HepG2 (cell line): ENCODE results near the gene CA11. TPM values are rescaled to one million over a fixed set of nuclear protein-coding genes. Genes with fewer than 3 reads are reported as not detected.

Source experiments
- CBX5 ChIP-seq: sonication (generic); formaldehyde crosslinking; IDR thresholded peaks from 2 replicates; pipeline ENCODE4 v1.4.0; 2020; ENCODE audit warnings: missing genetic modification reagents, borderline replicate concordance
- DDIT3 ChIP-seq: sonication (generic); formaldehyde crosslinking; IDR thresholded peaks from 2 replicates; pipeline ENCODE4 v1.4.0; 2020; ENCODE audit warnings: mild to moderate bottlenecking, missing genetic modification reagents
- ETV5 ChIP-seq: IDR thresholded peaks from 2 replicates; pipeline ENCODE4 v1.6.1; 2018; ENCODE audit warnings: missing biosample characterization, missing genetic modification reagents, inconsistent platforms, borderline replicate concordance
- FOXP4 ChIP-seq: sonication (generic); formaldehyde crosslinking; IDR thresholded peaks from 2 replicates; pipeline ENCODE4 v1.4.0; 2020; ENCODE audit warnings: missing genetic modification reagents
- HOXA3 ChIP-seq: sonication (generic); formaldehyde crosslinking; IDR thresholded peaks from 2 replicates; pipeline ENCODE4 v1.5.0; 2020; ENCODE audit warnings: missing genetic modification reagents
- HOXA5 ChIP-seq: sonication (generic); formaldehyde crosslinking; IDR thresholded peaks from 2 replicates; pipeline ENCODE4 v1.4.0; 2020; ENCODE audit warnings: missing genetic modification reagents
- KDM4B ChIP-seq: sonication (generic); formaldehyde crosslinking; IDR thresholded peaks from 2 replicates; pipeline ENCODE4 v1.4.0; 2020; ENCODE audit warnings: missing genetic modification reagents
- NCOA5 ChIP-seq: sonication (generic); formaldehyde crosslinking; IDR thresholded peaks from 2 replicates; pipeline ENCODE4 v1.4.0; 2020; ENCODE audit warnings: missing genetic modification reagents
- SATB2 ChIP-seq: sonication (generic); formaldehyde crosslinking; IDR thresholded peaks from 2 replicates; pipeline ENCODE4 v1.5.0; 2020; ENCODE audit warnings: missing genetic modification reagents
- ZNF142 ChIP-seq: sonication (generic); formaldehyde crosslinking; IDR thresholded peaks from 2 replicates; pipeline ENCODE4 v1.4.0; 2020; ENCODE audit warnings: missing genetic modification reagents
- ZNF746 ChIP-seq: sonication (generic); formaldehyde crosslinking; IDR thresholded peaks from 2 replicates; pipeline ENCODE4 v1.8.0; 2022; ENCODE audit warnings: mild to moderate bottlenecking, missing genetic modification reagents
- ZNF770 ChIP-seq: sonication (generic); formaldehyde crosslinking; IDR thresholded peaks from 2 replicates; pipeline ENCODE4 v1.5.0; 2020; ENCODE audit warnings: mild to moderate bottlenecking, missing genetic modification reagents
- polyA plus RNA-seq, 8 experiments: library from polyadenylated mRNA; depleted of rRNA in 3 of 8; stranded (reverse) in 7 of 8; unstranded in 1 of 8; fragments of >200 nt; fragmentation: Illumina TruSeq in 4 of 8; extraction: Trizol in 4 of 8; gene quantifications; 2 replicates each; pipeline versions ENCODE4 v1.2.1 to v1.2.3, GENCODE V29; 2011 to 2016; ENCODE audit warnings: low read depth in 4 of 8, missing spikeins in 1 of 8, mixed read lengths in 1 of 8; ENCODE audit not compliant: insufficient read depth in 1 of 8
- total RNA-seq, 5 experiments: library from RNA; depleted of rRNA; stranded (reverse); fragments of >200 nt; fragmentation: Illumina TruSeq; extraction: Trizol; gene quantifications; 2 replicates each; pipeline ENCODE4 v1.2.3, GENCODE V29; 2016; ENCODE audit warnings: low read depth in 1 of 5
- TF ChIP-seq, protein P1 (sequence below): IDR thresholded peaks from 2 replicates; pipeline ENCODE4 v1.6.1; 2016; ENCODE audit warnings: low read depth, missing genetic modification reagents, missing compliant biosample characterization

Gene CA11
- total and polyA plus RNA-seq, 2 of the 13 experiments (the other 11 are each of a cell fraction or from before 2014, with no cell fraction given): 0.41 to 0.58 TPM

DNA sequence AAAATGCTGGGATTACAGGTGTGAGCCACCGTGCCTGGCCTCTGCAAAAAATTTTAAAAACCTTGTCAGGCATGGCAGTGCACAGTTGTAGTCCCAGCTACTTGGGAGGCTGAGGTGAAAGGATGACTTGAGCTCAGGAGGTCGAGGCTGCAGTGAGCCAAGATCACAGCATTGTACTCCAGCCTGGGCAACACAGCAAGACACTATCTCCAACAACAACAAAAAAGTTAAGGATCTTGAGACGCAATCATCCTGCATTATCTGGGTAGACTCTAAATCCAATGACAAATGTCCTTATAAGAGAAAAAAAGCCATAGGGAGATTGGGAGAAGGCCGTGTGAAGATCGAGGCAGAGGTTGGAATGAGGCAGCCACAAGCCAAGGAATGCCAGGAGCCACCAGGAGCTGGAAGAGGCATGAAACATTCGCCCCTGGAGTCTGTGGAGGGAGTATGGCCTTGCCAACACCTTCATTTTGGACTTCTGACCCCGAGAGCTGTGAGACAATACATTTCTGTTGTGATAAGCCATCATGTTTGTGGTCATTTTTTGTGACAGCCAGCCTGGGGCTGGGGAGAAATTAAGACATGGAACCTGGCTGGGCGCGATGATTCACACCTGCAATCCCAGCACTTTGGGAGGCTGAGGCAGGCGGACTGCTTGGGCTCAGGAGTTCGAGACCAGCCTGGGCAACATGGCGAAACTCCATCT is 5.1 kb upstream of the CA11 start (continued):
- 0 out of 2 replicates have a peak, but pooled peaks have one; percentile 9 for TF ChIP-seq FOXP4 (CRISPR knock-in tag)
- no peak for TF ChIP-seq SATB2 (CRISPR knock-in tag)
- TF ChIP-seq DDIT3 (CRISPR knock-in tag): no peak
- no peak for TF ChIP-seq CBX5 (CRISPR knock-in tag)
- TF ChIP-seq KDM4B: no peak
- TF ChIP-seq ZNF770 (CRISPR knock-in tag): no peak
- no peak for TF ChIP-seq ETV5
- no peak for TF ChIP-seq ZNF142 (CRISPR knock-in tag)
- TF ChIP-seq NCOA5: no peak
- TF ChIP-seq, protein P1, sequence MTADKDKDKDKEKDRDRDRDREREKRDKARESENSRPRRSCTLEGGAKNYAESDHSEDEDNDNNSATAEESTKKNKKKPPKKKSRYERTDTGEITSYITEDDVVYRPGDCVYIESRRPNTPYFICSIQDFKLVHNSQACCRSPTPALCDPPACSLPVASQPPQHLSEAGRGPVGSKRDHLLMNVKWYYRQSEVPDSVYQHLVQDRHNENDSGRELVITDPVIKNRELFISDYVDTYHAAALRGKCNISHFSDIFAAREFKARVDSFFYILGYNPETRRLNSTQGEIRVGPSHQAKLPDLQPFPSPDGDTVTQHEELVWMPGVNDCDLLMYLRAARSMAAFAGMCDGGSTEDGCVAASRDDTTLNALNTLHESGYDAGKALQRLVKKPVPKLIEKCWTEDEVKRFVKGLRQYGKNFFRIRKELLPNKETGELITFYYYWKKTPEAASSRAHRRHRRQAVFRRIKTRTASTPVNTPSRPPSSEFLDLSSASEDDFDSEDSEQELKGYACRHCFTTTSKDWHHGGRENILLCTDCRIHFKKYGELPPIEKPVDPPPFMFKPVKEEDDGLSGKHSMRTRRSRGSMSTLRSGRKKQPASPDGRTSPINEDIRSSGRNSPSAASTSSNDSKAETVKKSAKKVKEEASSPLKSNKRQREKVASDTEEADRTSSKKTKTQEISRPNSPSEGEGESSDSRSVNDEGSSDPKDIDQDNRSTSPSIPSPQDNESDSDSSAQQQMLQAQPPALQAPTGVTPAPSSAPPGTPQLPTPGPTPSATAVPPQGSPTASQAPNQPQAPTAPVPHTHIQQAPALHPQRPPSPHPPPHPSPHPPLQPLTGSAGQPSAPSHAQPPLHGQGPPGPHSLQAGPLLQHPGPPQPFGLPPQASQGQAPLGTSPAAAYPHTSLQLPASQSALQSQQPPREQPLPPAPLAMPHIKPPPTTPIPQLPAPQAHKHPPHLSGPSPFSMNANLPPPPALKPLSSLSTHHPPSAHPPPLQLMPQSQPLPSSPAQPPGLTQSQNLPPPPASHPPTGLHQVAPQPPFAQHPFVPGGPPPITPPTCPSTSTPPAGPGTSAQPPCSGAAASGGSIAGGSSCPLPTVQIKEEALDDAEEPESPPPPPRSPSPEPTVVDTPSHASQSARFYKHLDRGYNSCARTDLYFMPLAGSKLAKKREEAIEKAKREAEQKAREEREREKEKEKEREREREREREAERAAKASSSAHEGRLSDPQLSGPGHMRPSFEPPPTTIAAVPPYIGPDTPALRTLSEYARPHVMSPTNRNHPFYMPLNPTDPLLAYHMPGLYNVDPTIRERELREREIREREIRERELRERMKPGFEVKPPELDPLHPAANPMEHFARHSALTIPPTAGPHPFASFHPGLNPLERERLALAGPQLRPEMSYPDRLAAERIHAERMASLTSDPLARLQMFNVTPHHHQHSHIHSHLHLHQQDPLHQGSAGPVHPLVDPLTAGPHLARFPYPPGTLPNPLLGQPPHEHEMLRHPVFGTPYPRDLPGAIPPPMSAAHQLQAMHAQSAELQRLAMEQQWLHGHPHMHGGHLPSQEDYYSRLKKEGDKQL (CRISPR knock-in tag): no peak
- no peak for TF ChIP-seq ZNF746 (CRISPR knock-in tag)
- no peak for TF ChIP-seq HOXA5 (CRISPR knock-in tag)
- TF ChIP-seq HOXA3: no peak
